ENCODE data around the gene MSI2.

DNA sequence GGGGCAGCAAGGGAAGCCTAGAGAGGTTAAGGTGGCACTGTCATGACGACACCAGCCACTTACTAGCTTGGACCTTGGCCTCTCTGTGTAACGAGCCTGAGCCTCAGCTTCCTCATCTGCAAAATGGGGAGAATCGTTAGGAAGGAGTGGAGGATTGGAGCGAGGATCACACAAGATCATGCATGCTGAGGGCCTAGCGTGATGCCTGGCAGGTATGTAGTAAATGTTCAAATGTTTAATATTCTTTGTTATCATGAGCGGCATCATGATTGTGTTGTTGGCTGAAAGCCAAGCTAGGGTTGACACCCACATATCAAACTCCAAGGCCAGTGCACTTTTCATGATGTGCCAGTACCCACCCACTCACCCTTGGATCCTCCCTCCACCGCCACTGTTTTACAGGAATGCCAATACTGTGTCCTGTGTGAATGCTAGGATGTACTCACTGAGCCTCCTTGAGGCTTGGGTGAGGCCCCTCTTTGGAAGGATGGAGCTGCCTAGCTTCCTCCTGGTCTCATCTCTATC is 192.5 kb downstream of the MSI2 start:
- TF ChIP-seq, protein P1, sequence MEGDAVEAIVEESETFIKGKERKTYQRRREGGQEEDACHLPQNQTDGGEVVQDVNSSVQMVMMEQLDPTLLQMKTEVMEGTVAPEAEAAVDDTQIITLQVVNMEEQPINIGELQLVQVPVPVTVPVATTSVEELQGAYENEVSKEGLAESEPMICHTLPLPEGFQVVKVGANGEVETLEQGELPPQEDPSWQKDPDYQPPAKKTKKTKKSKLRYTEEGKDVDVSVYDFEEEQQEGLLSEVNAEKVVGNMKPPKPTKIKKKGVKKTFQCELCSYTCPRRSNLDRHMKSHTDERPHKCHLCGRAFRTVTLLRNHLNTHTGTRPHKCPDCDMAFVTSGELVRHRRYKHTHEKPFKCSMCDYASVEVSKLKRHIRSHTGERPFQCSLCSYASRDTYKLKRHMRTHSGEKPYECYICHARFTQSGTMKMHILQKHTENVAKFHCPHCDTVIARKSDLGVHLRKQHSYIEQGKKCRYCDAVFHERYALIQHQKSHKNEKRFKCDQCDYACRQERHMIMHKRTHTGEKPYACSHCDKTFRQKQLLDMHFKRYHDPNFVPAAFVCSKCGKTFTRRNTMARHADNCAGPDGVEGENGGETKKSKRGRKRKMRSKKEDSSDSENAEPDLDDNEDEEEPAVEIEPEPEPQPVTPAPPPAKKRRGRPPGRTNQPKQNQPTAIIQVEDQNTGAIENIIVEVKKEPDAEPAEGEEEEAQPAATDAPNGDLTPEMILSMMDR (IDR thresholded peaks at IDR 0.05 in 2 of 3, conservative IDR thresholded peaks at IDR 0.05 in 1 of 3; ENCODE audit: insufficient read depth in 2 of 3, low read depth in 1 of 3, low read length in 3 of 3) = no peak
- TF ChIP-seq ZNF274 (IDR thresholded peaks at IDR 0.05; ENCODE audit: borderline replicate concordance, low read depth, low read length) (no peak), POLR2AphosphoS5 (IDR thresholded peaks at IDR 0.05; ENCODE audit: control insufficient read depth, insufficient read depth, low read depth, low read length) (no peak), BRD9 (IDR thresholded peaks at IDR 0.05; ENCODE audit: low read depth, partially characterized antibody) (no peak), CREM (IDR thresholded peaks at IDR 0.05; ENCODE audit: low read depth) (no peak), ZNF589 (CRISPR knock-in tag; IDR thresholded peaks at IDR 0.05; ENCODE audit: low read depth) (no peak), SETDB1 (IDR thresholded peaks at IDR 0.05; ENCODE audit: low read length) (no peak), EZH2 (IDR thresholded peaks at IDR 0.05; ENCODE audit: borderline replicate concordance, low read depth, low read length) (no peak), TFAM (CRISPR knock-in tag; conservative IDR thresholded peaks at IDR 0.05) (no peak)
- TF ChIP-seq, protein P2, sequence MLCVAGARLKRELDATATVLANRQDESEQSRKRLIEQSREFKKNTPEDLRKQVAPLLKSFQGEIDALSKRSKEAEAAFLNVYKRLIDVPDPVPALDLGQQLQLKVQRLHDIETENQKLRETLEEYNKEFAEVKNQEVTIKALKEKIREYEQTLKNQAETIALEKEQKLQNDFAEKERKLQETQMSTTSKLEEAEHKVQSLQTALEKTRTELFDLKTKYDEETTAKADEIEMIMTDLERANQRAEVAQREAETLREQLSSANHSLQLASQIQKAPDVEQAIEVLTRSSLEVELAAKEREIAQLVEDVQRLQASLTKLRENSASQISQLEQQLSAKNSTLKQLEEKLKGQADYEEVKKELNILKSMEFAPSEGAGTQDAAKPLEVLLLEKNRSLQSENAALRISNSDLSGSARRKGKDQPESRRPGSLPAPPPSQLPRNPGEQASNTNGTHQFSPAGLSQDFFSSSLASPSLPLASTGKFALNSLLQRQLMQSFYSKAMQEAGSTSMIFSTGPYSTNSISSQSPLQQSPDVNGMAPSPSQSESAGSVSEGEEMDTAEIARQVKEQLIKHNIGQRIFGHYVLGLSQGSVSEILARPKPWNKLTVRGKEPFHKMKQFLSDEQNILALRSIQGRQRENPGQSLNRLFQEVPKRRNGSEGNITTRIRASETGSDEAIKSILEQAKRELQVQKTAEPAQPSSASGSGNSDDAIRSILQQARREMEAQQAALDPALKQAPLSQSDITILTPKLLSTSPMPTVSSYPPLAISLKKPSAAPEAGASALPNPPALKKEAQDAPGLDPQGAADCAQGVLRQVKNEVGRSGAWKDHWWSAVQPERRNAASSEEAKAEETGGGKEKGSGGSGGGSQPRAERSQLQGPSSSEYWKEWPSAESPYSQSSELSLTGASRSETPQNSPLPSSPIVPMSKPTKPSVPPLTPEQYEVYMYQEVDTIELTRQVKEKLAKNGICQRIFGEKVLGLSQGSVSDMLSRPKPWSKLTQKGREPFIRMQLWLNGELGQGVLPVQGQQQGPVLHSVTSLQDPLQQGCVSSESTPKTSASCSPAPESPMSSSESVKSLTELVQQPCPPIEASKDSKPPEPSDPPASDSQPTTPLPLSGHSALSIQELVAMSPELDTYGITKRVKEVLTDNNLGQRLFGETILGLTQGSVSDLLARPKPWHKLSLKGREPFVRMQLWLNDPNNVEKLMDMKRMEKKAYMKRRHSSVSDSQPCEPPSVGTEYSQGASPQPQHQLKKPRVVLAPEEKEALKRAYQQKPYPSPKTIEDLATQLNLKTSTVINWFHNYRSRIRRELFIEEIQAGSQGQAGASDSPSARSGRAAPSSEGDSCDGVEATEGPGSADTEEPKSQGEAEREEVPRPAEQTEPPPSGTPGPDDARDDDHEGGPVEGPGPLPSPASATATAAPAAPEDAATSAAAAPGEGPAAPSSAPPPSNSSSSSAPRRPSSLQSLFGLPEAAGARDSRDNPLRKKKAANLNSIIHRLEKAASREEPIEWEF (CRISPR knock-in tag; IDR thresholded peaks at IDR 0.05) = no peak
- TF ChIP-seq, protein P3, sequence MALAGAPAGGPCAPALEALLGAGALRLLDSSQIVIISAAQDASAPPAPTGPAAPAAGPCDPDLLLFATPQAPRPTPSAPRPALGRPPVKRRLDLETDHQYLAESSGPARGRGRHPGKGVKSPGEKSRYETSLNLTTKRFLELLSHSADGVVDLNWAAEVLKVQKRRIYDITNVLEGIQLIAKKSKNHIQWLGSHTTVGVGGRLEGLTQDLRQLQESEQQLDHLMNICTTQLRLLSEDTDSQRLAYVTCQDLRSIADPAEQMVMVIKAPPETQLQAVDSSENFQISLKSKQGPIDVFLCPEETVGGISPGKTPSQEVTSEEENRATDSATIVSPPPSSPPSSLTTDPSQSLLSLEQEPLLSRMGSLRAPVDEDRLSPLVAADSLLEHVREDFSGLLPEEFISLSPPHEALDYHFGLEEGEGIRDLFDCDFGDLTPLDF (CRISPR knock-in tag; IDR thresholded peaks at IDR 0.05) = no peak

Measured in K562 (cell line).